Measurements from ENCODE around the gene DENND4A.
"Not testable (repeated sequence)": the region's sequence is repeated elsewhere in the genome, so short reads cannot be mapped to it uniquely, and the experiment has no call there.

DENND4A gene

GRCh38 chr15:65752151-65752700 is 39.9 kb downstream of the DENND4A start:
- DNase-seq, result no peak

- DNase-seq, result no peak
These were observed 40.7 kb downstream of the DENND4A start for GRCh38 chr15:65751431-65751830.

- no peak for DNase-seq
These were observed 44.8 kb downstream of the DENND4A start for GRCh38 chr15:65747265-65747664.

- no peak for DNase-seq
These were observed 48.3 kb downstream of the DENND4A start for GRCh38 chr15:65743637-65744252.

GRCh38 chr15:65740148-65740547 is 51.9 kb downstream of the DENND4A start:
- no peak for DNase-seq

GRCh38 chr15:65738649-65739048 is 53.4 kb downstream of the DENND4A start:
- DNase-seq, result no peak

- not testable (repeated sequence) for DNase-seq
These were observed 58.5 kb downstream of the DENND4A start for GRCh38 chr15:65733599-65733998.

GRCh38 chr15:65732698-65733097 is 59.4 kb downstream of the DENND4A start:
- DNase-seq, result no peak

- DNase-seq, result no peak
These were observed 60.2 kb downstream of the DENND4A start for GRCh38 chr15:65731926-65732325.

GRCh38 chr15:65730549-65731172 is 61.4 kb downstream of the DENND4A start:
- no peak for DNase-seq

GRCh38 chr15:65724464-65725215 is 67.5 kb downstream of the DENND4A start:
- no peak for DNase-seq

- no peak for DNase-seq
These were observed 68.2 kb downstream of the DENND4A start for GRCh38 chr15:65723876-65724275.

GRCh38 chr15:65722191-65722590 is 69.9 kb downstream of the DENND4A start:
- DNase-seq, result no peak

- no peak for DNase-seq
These were observed 79.7 kb downstream of the DENND4A start for GRCh38 chr15:65712415-65712814.

GRCh38 chr15:65695081-65695480 is 97.0 kb downstream of the DENND4A start:
- no peak for DNase-seq

GRCh38 chr15:65690778-65691177 is 101.3 kb downstream of the DENND4A start:
- DNase-seq, result no peak

GRCh38 chr15:65690173-65690572 is 101.9 kb downstream of the DENND4A start:
- DNase-seq, result no peak

GRCh38 chr15:65688462-65688861 is 103.6 kb downstream of the DENND4A start:
- no peak for DNase-seq

- DNase-seq, result no peak
These were observed 109.6 kb downstream of the DENND4A start for GRCh38 chr15:65682404-65682911.

- DNase-seq, result no peak
These were observed 111.5 kb downstream of the DENND4A start for GRCh38 chr15:65680544-65680943.

- no peak for DNase-seq
These were observed 116.0 kb downstream of the DENND4A start for GRCh38 chr15:65676123-65676522.

GRCh38 chr15:65675551-65675950 is 116.5 kb downstream of the DENND4A start:
- no peak for DNase-seq

GRCh38 chr15:65666257-65666656 is 125.8 kb downstream of the DENND4A start:
- DNase-seq, result no peak

GRCh38 chr15:65663521-65663920 is 128.6 kb downstream of the DENND4A start:
- DNase-seq, result no peak
